Endodermal cell (in vitro differentiated cells): ENCODE data around the gene FOS. TPM values are rescaled to one million over a fixed set of nuclear protein-coding genes. Genes with fewer than 3 reads are reported as not detected.

ENCODE experiments used
- DNase-seq: peaks from one replicate; pipeline ENCODE4 v3.0.0-alpha.2; 2017
- H3K27ac ChIP-seq: 2 replicates; pipeline ENCODE4 v1.5.1; 2013; ENCODE audit warnings: mild to moderate bottlenecking, low read depth, low read length, moderate library complexity
- H3K27me3 ChIP-seq: 2 replicates; pipeline ENCODE4 v1.6.1; 2013; ENCODE audit warnings: mild to moderate bottlenecking, low read length, moderate library complexity; ENCODE audit not compliant: insufficient read depth, control insufficient read depth, poor library complexity, severe bottlenecking
- H3K36me3 ChIP-seq: 2 replicates; pipeline ENCODE4 v1.7.0; 2013; ENCODE audit warnings: mild to moderate bottlenecking, low read length, moderate library complexity; ENCODE audit not compliant: control insufficient read depth, insufficient read depth
- H3K4me1 ChIP-seq: one replicate; pipeline ENCODE4 v1.7.0; 2013; ENCODE audit warnings: low read length; ENCODE audit not compliant: control insufficient read depth, insufficient read depth
- H3K4me3 ChIP-seq: 2 replicates; pipeline ENCODE4 v1.5.1; 2013; ENCODE audit warnings: mild to moderate bottlenecking, low read length, moderate library complexity
- H3K9ac ChIP-seq: 2 replicates; pipeline ENCODE4 v1.6.1; 2013; ENCODE audit warnings: mild to moderate bottlenecking, low read length, moderate library complexity; ENCODE audit not compliant: poor library complexity, severe bottlenecking; ENCODE audit errors: extremely low read depth
- H3K9me3 ChIP-seq: 2 replicates; pipeline ENCODE4 v1.6.1; 2013; ENCODE audit warnings: mild to moderate bottlenecking, low read length, moderate library complexity; ENCODE audit not compliant: control insufficient read depth
- H3K27ac Mint-ChIP-seq: 2 replicates; pipeline ENCODE4 v1.8.0; 2020; ENCODE audit warnings: mixed read lengths
- H3K27me3 Mint-ChIP-seq: 2 replicates; pipeline ENCODE4 v1.8.0; 2021; ENCODE audit warnings: mild to moderate bottlenecking, mixed read lengths; ENCODE audit not compliant: insufficient read depth
- H3K36me3 Mint-ChIP-seq: 2 replicates; pipeline ENCODE4 v1.8.0; 2020; ENCODE audit warnings: low read depth, mixed read lengths
- H3K4me1 Mint-ChIP-seq: 2 replicates; pipeline ENCODE4 v1.8.0; 2020; ENCODE audit warnings: mixed read lengths
- H3K4me3 Mint-ChIP-seq: 2 replicates; pipeline ENCODE4 v1.8.0; 2020; ENCODE audit warnings: mild to moderate bottlenecking, moderate library complexity, mixed read lengths
- H3K9me3 Mint-ChIP-seq: 2 replicates; pipeline ENCODE4 v1.8.0; 2020; ENCODE audit warnings: mild to moderate bottlenecking, mixed read lengths
- CTCF ChIP-seq: fragments of 200-600 bp; sonication (generic); conservative IDR thresholded peaks from 2 replicates; pipeline ENCODE4 v1.5.0; 2021; ENCODE audit warnings: antibody characterized with exemption, mild to moderate bottlenecking
- whole genome bisulfite sequencing, 2 experiments: methylation state at CpG; one replicate each; pipeline versions ENCODE4 v1.1.5 to v1.1.7; 2013; ENCODE audit warnings: missing lambda C conversion rate in 2 of 2, mixed read lengths in 1 of 2; ENCODE audit not compliant: insufficient coverage in 1 of 2, insufficient read length in 1 of 2; 5-methylcytosine and 5-hydroxymethylcytosine counted together
- total RNA-seq, 2 donors: library from RNA; stranded (reverse); fragmentation: NEBNext Ultra II Directional in 1 of 2; extraction: Animal tissue kit (Norgen Biotek cat#: 25700) in 1 of 2; gene quantifications; 2 replicates in 1 of 2; 3 replicates in 1 of 2; pipeline ENCODE4 v1.2.1, GENCODE V29; 2021

Gene FOS
- total RNA-seq, 2 donors from 2014 or later: 10.3 to 14.0 TPM

- Mint-ChIP-seq H3K27ac (peak overlapping the region; percentile 49), H3K4me1 (peaks cover 8% of the 10 kb centered on the region), H3K36me3 (no peaks in the 10 kb centered on the region), H3K27me3 (peaks cover 2% of the 10 kb centered on the region), H3K4me3 (no peak overlapping the region), H3K9me3 (no peaks in the 10 kb centered on the region)
- no peak for TF ChIP-seq CTCF
- Histone ChIP-seq H3K9me3 (no peaks in the 10 kb centered on the region), H3K4me1 (peaks cover 3% of the 10 kb centered on the region), H3K27ac (peak overlapping the region; percentile 73), H3K4me3 (no peak overlapping the region), H3K9ac (no peak overlapping the region), H3K27me3 (no peaks in the 10 kb centered on the region), H3K36me3 (no peaks in the 10 kb centered on the region)
- 26 to 62% methylated on average over 6 to 13 of the region's 13 CpGs for WGBS, 2 experiments
- peak; percentile 94 for DNase-seq
These were observed 31.9 kb downstream of the FOS start for GRCh38 chr14:75310295-75311111.

GRCh38 chr14:75311356-75311755, 32.7 kb downstream of the FOS start:
- no peak overlapping the region for H3K4me3 ChIP-seq
- H3K36me3 ChIP-seq: no peaks in the 10 kb centered on the region
- no peak overlapping the region for H3K4me3 Mint-ChIP-seq
- H3K27me3 ChIP-seq: no peaks in the 10 kb centered on the region
- no peaks in the 10 kb centered on the region for H3K9me3 ChIP-seq
- peaks cover 3% of the 10 kb centered on the region for H3K4me1 ChIP-seq
- no peaks in the 10 kb centered on the region for H3K9me3 Mint-ChIP-seq
- no peak overlapping the region for H3K9ac ChIP-seq
- no peak for DNase-seq
- H3K36me3 Mint-ChIP-seq: no peaks in the 10 kb centered on the region
- peaks cover 8% of the 10 kb centered on the region for H3K4me1 Mint-ChIP-seq
- peaks cover 2% of the 10 kb centered on the region for H3K27me3 Mint-ChIP-seq
- H3K27ac ChIP-seq: peak overlapping the region; percentile 64
- 87 to 89% methylated on average over 4 of the region's 4 CpGs for WGBS, 2 experiments
- no peak for TF ChIP-seq CTCF
- H3K27ac Mint-ChIP-seq: peak overlapping the region; percentile 22

- no peaks in the 10 kb centered on the region for H3K27me3 ChIP-seq
- Mint-ChIP-seq H3K36me3 (no peaks in the 10 kb centered on the region), H3K9me3 (no peaks in the 10 kb centered on the region), H3K27me3 (peaks cover 2% of the 10 kb centered on the region), H3K4me1 (peaks cover 8% of the 10 kb centered on the region), H3K27ac (no peak overlapping the region), H3K4me3 (no peak overlapping the region)
- no peak for TF ChIP-seq CTCF
- no peak for DNase-seq
- no peak overlapping the region for H3K27ac ChIP-seq
- no peaks in the 10 kb centered on the region for H3K9me3 ChIP-seq
- no peak overlapping the region for H3K4me3 ChIP-seq
- no peaks in the 10 kb centered on the region for H3K36me3 ChIP-seq
- no peak overlapping the region for H3K9ac ChIP-seq
- peaks cover 3% of the 10 kb centered on the region for H3K4me1 ChIP-seq
- WGBS, 2 experiments: 93 to 98% methylated on average over 4 of the region's 4 CpGs
These were observed 33.7 kb downstream of the FOS start for GRCh38 chr14:75312341-75312740.
